ENCODE results near the gene TMEM214. TPM values are rescaled to one million over a fixed set of nuclear protein-coding genes. Genes with fewer than 3 reads are reported as not detected.

Gene TMEM214
- total RNA-seq, 1 donor from 2014 or later: 55.3 TPM

DNA sequence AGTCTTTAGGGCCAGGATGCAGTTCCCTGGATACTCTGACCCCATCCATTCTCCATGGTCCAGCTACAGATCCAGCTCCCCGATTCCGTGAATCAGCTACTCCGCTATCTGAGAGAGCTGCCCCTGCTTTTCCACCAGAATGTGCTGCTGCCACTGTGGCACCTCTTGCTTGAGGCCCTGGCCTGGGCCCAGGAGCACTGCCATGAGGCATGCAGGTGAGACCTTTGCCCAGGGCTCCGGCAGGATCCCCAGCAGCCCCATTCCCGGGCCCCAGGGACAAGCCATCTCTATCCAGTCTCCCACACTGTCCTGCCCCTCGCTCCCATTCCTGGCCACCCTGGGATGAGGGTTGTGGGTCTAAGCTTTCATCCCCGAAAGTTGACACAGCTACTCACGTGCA lies 7.5 kb downstream of the TMEM214 start:
- TF ChIP-seq, protein P1, sequence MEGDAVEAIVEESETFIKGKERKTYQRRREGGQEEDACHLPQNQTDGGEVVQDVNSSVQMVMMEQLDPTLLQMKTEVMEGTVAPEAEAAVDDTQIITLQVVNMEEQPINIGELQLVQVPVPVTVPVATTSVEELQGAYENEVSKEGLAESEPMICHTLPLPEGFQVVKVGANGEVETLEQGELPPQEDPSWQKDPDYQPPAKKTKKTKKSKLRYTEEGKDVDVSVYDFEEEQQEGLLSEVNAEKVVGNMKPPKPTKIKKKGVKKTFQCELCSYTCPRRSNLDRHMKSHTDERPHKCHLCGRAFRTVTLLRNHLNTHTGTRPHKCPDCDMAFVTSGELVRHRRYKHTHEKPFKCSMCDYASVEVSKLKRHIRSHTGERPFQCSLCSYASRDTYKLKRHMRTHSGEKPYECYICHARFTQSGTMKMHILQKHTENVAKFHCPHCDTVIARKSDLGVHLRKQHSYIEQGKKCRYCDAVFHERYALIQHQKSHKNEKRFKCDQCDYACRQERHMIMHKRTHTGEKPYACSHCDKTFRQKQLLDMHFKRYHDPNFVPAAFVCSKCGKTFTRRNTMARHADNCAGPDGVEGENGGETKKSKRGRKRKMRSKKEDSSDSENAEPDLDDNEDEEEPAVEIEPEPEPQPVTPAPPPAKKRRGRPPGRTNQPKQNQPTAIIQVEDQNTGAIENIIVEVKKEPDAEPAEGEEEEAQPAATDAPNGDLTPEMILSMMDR (IDR thresholded peaks at IDR 0.05; ENCODE audit: unreplicated experiment): no peak
- Mint-ChIP-seq H3K36me3 (ENCODE audit: low read depth, unreplicated experiment) (peaks cover 48% of the 10 kb centered on the region), H3K27me3 (ENCODE audit: unreplicated experiment) (peaks cover 3% of the 10 kb centered on the region), H3K27ac (ENCODE audit: unreplicated experiment) (no peak overlapping the region), H3K4me1 (ENCODE audit: unreplicated experiment) (no peaks in the 10 kb centered on the region), H3K9me3 (ENCODE audit: unreplicated experiment) (no peaks in the 10 kb centered on the region), H3K4me3 (ENCODE audit: unreplicated experiment) (no peak overlapping the region)
- DNase-seq (ENCODE audit: low spot score): no peak

DNA sequence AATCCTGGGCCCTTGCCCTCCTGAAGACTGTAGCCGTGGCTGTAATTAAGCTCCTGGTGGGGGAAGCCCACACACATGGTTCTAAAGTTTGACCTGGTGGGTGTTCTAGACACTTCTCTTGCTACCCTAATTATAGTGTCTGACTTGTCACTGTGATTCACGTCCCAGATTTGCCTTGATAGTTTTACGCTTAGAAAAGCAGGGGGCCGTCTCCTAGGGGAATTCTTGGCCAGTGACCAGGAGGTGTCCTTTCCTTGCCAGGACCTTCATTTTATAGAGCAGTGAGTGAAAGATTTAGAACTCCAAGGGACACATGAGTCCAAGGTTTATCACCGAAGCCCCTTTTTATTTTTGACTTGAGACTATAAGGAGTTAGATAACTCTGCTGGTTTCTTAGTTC lies 9.0 kb downstream of the TMEM214 start:
- no peak for DNase-seq (ENCODE audit: low spot score)
- Mint-ChIP-seq H3K27me3 (ENCODE audit: unreplicated experiment) (peaks cover 3% of the 10 kb centered on the region), H3K36me3 (ENCODE audit: low read depth, unreplicated experiment) (peaks cover 34% of the 10 kb centered on the region), H3K9me3 (ENCODE audit: unreplicated experiment) (no peaks in the 10 kb centered on the region), H3K4me3 (ENCODE audit: unreplicated experiment) (no peak overlapping the region), H3K4me1 (ENCODE audit: unreplicated experiment) (no peaks in the 10 kb centered on the region), H3K27ac (ENCODE audit: unreplicated experiment) (no peak overlapping the region)
- TF ChIP-seq, protein P1 (IDR thresholded peaks at IDR 0.05; ENCODE audit: unreplicated experiment): no peak

DNA sequence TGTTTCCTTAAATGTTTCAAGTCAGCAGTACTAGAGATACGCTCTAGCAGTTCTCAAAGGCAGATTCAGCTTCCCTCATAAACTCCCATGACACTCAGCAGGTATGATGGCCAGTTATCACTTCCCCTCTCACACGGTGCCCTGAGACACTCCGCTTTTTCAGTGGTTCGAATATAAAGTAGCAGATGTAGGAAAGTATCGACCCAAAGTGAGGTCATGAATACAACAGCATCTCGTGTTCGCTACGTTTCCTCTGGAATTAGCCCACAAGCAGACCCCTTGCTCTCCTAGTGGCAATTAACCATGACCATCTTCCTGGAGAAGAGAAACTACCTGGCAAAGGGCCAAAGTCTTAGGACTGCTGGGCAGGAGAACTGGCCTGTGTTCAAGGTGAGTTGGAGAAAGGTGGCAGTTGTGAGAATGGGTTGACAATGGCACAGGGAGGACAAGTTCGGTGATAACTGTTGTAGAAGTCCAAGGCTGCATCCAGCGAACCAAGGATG lies 9.4 kb downstream of the TMEM214 start:
- Mint-ChIP-seq H3K9me3 (ENCODE audit: unreplicated experiment) (no peaks in the 10 kb centered on the region), H3K4me3 (ENCODE audit: unreplicated experiment) (no peak overlapping the region), H3K36me3 (ENCODE audit: low read depth, unreplicated experiment) (peaks cover 30% of the 10 kb centered on the region), H3K27me3 (ENCODE audit: unreplicated experiment) (peaks cover 3% of the 10 kb centered on the region), H3K4me1 (ENCODE audit: unreplicated experiment) (no peaks in the 10 kb centered on the region), H3K27ac (ENCODE audit: unreplicated experiment) (no peak overlapping the region)
- TF ChIP-seq, protein P1 (IDR thresholded peaks at IDR 0.05; ENCODE audit: unreplicated experiment): no peak
- DNase-seq (ENCODE audit: low spot score): no peak

DNA sequence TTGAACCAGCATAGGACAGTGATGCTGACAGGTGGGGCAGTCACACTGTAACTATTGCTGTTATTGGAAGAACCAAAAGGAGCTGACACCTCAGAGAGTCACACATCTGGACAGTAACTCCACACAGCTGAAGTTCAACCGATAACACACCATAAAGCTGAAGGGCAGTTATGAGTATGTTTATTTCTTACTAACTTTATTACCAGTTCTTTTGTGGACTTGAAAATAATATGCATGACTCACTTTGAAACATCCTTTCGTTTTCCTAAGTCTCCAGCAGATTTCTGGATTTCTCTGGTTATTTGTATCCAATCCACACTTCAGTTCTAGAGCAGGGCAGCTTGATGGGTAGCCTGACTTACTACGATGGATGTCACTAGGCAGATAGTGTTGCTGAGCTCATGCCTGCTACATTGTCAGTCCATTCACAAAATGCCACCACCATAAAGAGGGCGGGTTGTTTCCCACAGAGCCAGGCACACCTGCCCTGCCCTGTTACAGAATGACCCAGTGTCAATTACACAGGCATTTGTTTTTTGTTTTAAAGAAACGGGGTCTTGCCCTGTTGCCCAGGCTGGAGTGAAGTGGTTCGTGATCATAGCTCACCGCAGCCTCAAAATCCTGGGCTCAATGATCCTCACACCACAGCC lies 10.3 kb downstream of the TMEM214 start:
- Mint-ChIP-seq H3K27me3 (ENCODE audit: unreplicated experiment) (peaks cover 3% of the 10 kb centered on the region), H3K4me3 (ENCODE audit: unreplicated experiment) (no peak overlapping the region), H3K27ac (ENCODE audit: unreplicated experiment) (no peak overlapping the region), H3K9me3 (ENCODE audit: unreplicated experiment) (no peaks in the 10 kb centered on the region), H3K36me3 (ENCODE audit: low read depth, unreplicated experiment) (peaks cover 26% of the 10 kb centered on the region), H3K4me1 (ENCODE audit: unreplicated experiment) (no peaks in the 10 kb centered on the region)
- TF ChIP-seq, protein P1 (IDR thresholded peaks at IDR 0.05; ENCODE audit: unreplicated experiment): no peak
- no peak for DNase-seq (ENCODE audit: low spot score)
